GM21515 (cell line): Measurements from ENCODE around the gene RTL1.

ENCODE experiments used
- ATAC-seq: cut with Tn5 transposase; IDR thresholded peaks from one replicate; pipeline ENCODE4 v1.9.1; 2021; ENCODE audit not compliant: unreplicated experiment

The RTL1 gene

DNA sequence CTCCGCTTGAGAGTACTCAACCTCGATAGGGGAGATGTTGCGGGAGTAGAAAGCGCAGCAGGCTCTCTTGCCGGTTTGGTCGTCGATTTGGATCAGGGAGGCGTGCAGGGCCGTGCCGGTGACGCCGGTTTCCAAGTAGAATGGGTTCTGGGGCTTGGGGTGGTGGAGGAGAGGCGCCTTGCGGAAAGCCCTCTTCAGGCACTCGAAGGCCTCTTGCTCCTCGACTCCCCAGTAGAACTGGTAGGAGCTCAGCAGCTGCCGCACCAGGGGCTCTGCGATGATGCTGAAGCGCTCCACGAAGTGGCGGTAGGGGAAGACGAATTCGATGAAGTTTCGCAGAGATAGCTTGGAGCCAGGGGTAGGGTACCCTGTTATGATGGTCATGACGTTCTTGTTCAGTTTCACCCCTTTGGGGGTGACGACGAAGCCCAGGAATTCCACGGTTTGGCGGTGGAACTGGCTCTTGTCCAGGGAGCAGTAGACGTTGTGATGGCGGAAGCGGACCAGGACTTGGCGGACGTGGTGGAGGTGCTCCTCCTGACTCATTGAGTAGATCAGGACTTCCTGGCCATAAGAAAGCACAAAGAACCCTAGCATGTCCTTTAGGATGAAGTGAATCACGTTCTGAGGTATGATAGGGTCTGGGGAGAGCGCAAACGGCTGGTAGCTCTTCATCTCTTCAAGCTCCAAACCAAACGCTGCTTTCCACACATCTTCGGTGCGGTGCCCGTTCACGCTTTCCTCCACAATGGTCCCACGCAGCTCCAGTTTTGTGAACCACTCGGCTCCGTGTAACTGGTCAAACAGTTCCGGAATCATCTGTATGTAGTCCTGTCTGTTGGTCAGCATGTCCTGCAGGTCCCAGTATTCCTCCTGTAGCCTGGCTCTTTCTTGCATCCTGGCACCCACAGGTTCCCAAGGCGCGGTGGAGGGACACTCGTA lies 21.2 kb downstream of the RTL1 start:
- no peak for ATAC-seq

DNA sequence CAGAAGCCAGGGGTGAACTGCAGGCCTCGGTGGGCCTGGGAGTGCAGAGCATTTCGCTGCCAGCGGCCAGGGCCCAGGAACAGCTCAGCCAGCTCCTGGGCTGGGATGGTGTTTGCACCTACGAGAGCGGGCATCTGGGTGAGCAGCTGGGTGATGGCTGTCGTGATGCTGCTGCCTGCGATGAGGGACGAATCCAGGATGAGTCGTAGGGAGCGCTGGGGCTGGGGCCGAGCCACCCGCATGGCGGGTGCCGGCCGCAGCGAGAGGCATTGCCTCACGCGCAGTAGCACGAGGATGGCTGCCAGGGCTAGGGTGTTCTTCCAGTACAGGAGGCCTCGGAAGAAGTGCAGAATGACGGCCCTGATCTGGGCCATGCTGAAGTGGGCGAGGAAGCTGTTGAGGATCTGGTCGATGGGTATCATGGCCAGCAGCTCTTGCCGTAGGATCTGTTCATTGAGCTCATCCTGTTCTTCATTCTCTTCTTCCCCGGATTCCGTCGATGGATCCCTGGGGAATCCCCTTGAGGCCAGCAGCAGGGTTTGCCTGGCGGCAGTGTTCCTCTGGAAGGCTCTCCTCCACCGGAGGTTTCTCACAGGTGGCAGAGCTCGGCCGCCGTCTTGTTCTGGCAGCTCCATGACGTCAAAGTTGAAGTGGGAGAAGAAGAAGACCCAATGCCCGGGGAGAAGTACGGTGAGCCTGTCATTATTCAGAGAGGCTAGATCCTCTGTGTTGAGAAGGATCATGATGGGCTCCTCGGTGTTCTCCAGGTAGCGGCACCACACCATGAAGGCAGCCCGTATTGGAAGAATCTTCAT lies 22.1 kb downstream of the RTL1 start:
- ATAC-seq: no peak

DNA sequence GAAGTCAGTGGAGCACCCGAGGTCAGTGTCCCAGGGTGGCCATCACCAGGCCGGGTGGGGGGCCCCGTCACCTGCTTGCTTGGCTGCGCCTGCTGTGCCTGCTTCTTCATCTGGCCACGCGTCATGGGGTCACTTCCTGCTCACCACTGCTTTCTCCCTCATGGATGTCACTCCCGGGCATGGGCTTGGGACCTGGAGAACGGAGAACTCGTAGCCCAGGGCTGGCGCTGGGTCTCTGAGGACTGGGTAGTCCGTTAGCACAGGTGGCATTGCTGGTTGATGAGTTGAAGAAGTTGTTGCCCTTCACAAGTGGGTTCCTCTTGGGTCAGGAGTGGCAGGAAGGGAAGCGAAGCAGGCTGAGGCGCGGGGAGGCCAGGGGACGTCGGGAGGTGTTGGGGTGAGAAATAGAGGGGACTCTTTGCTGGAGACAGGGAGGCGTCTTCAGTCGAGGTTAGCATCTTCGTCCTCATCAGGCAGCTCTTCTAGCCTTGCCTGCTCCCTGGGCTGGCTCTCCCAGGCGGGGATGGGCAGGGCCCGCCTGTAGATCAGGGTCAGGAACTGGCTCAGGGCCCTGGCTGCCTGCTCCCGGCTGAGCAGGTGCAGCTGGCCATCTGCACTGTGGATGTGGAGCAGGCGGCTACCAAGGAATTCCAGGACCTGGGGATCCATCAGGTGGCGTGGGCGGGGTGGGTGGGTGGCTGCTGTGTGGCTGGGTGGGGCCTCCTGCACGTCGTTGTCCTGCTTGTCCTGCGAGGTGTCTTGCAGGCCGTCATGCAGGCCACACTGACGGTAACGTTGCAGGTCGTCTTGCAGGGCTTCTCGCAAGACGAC lies 23.0 kb downstream of the RTL1 start:
- no peak for ATAC-seq

DNA sequence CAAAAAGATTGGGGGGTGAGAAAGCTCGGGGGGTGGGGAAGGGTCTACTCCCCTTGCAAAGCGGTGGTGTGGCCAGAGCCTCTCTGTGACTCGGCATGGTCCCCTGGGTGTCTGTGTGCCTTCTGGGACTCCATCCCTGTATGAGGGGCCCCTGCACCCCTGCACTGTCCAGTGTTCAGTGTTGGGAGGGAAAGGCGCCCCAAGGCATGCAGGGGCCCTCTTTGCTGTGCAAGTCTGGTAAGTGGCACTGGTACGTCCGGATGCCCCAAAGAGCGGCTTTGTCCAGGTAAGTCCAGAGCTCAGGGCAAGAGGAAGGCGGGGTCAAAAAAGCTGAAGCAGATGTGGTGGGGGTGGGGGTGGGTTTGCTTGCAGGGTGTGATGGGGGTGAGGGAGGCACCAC lies 23.7 kb downstream of the RTL1 start:
- no peak for ATAC-seq

DNA sequence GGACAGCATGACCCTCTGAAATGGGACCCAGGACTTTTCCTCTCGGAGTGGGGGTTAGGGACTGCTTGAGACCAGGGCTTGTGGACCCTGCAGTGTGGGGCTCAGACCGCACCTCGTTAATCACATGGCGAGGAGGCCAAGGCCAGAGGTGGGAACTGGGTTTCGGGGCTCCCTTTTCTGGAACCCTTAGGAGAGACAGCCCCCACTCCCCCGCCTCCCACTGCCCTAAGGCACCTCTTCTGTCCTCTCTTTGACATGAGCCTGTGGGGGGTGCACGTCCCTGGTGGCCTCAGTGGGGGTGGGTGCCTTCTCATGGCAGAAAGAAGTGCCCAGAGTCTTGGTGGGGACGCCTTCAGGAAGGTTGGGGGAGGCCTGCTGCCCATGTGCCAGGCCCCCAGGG lies 24.3 kb downstream of the RTL1 start:
- no peak for ATAC-seq

DNA sequence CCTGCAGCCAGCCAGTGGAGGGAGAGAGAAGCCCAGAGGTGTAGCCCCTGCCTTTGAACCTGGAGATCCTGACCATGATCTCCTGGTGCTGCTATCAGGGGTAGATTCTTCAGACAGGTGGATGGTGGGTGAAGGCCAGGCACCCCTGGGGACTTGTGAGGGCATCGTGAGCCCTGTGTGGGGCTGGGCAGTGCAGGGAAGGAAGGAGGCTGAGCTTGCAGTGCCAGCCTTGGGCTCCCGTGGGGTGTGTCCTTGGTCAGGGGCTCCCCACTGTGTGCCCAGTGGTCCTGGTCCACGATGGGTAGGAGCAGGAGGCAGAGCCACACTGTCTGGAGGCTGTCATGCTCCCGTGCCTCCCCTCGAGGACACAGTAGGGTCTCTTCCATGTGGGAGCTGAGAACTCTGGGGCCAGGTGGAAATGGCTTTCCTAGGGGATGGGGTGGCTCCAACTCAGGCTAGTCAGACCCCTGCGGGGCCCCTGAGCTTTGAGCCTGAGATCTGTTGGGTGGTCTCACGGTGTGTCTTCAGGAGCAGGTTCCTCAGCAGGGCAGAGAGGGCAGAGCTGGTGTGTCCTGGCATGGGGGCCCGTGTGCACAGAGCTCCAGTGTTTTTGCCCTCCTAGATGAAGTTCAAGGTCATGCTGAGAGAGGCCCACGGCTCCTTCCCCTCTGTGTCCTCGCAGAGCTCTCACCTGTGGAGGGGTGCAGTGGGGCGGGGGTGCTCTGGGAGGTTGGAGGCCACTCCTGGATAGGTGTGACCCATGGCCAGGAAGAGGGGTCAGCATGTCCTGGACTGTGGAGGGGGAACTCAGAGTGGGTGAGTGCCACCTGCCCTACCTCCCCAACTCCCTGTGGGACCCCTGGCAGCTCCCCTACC lies 25.0 kb downstream of the RTL1 start:
- ATAC-seq: no peak

DNA sequence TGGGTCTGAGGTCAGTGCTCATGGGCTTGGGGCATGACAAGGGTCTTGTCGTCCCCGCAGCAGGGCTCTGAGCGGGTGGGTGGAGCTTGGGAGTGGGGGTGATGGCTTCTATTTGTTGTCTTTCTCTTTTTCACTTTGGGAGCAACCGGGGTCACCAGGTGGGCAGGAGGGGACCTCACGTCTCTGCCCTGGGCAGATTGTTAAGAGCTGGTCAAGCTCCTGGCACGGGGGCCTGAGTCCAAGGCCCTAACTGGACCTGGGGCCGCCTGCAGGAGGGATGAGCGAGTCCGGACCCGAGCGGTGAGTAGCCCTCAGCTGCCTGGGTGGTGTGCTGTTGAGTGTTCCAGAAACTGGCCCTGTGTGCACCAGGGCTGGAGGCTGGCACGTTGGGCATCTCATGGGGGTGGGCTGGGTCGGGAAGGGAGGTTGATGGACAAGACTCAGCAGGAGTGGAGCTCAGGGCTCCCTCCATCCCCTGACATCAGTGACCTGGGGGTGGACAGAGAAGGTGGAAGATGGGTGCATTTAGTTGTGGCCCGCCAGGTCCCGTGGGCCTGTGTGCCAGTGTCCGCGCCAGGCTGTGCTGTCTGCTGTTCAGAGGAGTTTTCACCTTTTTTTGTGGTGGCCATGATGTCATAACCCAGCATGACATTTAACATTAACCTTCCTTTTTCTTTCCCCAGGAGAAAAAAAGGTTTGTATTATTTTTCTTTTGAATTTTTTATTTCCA lies 27.5 kb downstream of the RTL1 start:
- ATAC-seq: no peak

DNA sequence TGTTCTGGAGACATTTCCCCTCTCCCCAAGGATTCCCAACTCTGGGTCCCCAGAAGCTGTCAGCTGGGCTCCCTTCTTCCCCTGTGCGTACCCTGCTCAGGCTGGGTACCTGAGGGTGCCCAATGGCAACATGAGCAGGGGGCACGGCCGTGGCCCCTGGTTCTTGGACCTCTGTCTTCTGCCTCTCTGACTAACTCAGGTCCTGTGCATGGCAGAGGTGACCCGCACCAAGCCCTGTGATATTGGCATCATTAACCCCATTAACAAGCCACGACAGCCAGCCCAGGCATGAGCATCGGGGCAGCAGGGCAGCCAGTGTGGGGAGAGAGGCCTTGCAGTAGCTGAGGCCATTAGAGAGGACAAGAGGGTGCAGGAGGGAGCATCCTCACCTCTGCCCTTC lies 28.4 kb downstream of the RTL1 start:
- no peak for ATAC-seq

DNA sequence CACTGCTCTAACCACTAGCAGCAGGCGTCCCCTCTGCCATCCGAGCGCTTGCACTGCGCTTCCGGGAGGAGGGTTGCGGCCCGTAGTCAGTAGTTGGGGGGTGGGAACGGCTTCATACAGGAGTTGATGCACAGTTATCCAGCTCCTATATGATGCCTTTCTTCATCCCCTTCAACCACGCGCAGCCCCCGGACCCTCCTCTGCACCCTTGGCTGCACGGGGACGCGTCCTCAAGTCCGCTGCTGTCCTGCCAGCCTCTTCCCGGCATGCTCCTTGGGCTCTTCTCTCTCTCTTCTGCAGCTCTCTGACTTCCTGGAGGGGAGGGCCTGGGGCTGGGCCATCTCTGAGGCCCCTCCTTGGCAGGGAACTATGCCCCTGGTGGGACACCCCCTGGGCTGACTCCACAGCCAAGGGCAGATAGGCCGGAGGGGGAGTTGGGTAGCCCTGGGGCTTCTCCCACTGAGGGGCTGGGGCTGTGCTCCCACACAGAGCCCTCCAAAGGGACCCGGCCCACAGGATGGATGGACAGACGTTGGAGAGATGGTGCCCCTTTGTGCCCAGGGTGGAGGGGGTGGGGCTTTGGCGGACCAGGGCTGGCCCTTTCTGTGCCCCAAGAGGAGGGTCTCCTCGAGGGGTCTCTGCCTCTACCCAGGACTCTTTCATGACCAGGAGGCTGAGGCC lies 29.0 kb downstream of the RTL1 start:
- ATAC-seq: no peak

DNA sequence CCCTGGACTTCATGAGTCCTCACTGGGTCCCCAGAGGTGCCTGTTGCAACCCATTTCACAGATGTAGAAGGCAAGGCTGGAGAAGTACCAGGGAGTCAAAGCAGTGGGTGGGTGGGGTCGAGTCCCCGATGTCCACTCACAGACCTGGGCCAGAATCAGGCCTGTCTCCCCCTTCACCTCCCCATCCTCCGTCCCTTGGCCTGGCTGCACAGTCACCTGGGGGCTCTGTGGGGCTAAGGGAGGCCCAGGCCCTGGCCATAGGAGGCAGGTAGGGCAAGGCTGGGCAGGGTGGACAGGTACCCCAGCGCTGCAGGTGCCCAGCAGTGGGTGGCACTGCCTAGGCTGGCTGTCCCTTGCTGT lies 29.5 kb downstream of the RTL1 start:
- ATAC-seq: no peak

DNA sequence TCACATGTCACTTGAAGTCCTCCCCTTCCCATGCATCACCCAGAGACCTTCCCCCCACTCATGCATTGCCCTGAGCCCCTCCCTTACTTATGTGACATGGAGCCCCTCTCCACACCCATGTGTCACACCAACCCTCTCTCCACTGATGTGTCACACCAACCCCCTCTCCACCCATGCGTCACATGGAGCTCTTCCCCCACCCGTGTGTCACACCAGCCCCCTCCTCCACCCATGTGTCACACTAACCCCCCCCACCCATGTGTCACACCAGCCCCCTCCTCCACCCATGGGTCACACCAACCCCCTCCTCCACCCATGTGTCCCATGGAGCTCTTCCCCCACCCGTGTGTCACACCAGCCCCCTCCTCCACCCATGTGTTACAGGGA lies 30.4 kb downstream of the RTL1 start:
- no peak for ATAC-seq

DNA sequence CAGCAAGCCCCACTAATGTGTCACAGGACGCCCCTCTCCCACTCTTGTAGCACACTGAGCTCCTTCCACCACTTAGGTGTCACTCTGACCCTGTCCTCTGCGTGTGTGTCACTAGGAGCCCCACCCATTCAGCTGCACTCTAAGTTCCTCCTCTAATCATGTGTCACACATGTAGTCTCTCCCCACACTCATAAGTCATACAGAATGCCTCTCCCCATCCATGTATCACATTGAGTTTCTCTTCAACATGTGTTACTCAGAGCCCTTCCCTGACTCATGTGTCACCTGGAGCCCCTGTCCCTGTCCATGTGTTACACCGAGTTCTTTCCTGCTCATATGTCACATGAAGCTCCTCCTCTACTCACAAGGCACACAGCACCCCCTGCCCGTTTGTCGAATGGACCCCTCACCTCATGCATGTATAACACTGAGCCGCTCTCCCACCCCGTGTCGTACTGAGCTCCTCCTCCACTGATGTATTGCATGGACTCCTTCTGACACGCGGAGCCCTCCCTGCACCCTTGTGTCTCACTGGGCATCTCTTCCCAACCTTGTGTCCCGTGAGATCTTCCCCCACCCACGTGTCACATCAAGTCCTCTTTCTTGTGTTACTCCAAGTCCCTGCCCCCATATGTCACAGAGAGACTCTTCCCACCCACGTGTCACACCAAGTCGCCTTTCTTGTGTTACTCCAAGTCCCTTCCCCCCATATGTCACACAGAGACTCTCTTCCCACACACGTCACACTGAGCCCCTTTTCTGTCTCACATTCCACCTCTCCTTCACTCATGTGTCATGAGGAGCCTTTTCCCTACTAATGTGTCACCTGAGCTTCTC lies 31.0 kb downstream of the RTL1 start:
- no peak for ATAC-seq

DNA sequence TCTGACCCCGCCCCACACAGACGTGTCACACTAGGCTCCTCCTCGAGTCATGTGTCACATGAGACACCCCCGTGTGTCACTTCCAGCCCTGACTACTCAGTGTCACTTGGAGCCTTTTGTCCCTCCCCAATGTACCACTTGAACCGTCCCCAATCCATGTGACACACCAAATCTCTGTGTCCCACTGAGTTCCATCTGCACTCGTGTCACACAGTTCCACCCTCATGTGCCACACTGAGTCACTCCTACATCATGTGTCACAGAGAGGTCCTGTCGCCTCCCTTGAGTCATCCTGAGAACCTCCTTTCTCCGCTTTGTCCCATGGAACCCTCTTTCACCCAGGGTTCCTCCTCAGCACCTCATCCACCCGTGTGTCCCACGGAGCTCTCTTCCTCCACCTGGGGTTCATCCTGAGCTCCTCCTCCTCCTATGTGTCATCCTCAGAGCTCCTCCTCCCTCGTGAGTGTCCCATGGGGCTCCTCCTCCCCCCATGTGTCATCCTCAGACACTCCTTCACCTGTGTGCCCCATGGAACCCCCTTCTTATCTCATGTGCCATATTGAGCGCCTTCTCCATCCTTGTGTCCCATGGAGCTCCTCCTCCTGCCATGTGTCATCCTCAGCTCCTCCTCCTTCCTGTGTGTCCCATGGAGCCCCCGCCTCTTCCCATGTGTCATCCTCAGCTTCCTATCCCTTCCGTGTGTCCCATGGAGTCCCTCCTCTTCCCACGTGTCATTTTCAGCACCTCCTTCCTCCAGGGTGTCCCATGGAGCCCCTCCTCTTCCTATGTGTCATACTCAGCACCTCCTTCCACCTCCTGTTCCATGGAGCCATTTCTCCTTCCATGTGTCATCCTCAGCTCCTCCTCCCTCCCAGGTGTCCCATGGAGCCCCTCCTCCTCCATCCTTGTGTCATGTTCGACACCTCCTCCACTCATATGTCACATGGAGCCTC lies 32.0 kb downstream of the RTL1 start:
- ATAC-seq: no peak

DNA sequence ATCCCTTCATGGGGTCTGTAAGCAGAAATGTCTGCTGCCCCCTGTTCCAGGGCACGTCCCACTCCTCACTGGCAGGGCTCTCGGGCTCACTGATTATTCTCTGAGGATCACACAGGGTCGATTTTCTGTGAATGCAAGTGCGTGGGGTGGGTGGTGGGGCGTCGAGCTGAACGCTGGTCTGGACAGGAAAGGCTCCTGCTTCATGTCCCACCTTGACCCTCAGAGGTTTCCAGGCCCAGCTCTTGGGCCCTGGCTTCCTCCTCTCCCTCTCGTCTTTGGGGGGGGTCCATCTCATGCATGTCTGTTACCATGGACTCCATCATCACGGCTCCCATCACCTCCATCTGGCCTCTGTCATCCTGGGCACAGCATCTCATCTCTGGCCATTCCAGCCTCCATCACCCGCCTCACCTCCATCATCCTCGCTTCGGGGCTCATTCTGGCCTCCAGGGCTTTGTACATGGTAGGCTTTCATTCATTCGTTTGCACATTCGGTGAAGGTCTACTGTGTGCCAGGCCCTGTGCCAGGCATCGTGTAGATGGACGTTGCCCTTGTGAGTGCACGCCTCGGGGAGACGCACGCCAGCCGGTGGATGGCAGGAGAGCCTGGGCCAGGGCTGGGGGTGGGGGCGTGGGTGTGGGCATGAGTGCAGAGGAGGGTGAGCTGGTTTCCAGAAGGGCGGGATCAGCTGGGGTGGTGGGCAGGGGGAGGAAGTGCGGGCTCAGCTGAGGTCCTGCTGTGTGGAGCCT lies 34.7 kb downstream of the RTL1 start:
- ATAC-seq: no peak

DNA sequence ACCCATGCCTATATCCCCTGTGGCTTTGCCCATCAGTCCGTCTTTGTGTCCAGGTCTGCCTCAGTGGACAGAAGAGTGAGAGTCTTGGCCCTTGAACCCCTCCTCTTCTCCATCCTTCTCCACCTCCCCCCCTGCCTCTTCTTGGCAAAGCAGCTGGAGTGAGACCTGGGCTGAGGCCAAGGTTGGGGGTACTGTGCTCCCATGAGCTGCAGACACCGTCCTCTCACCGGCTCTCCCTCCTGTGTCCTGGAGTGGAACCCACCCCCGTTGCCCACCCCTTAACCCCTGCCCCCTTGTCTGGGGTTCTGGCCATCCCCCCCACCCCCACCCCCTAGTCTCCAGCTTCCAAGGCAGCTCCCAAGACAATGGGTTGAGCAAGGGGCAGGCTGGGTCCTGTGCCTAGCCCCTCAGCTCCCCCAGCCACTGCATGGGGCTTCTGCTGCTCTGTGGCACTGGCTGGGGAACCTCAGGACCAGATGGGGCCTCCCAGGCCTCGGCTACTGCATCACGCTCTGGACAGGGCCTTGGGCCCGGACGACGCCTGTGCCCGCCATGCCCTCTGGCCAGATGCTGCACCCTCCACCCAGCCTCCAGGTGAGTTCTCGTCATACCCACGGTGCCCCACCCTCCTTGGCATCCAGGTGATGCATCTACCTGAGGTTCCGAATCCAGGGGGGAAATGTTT lies 35.7 kb downstream of the RTL1 start:
- no peak for ATAC-seq
